ENCODE data around the gene LEMD2. TPM values are rescaled to one million over a fixed set of nuclear protein-coding genes. Genes with fewer than 3 reads are reported as not detected.

The LEMD2 gene
- total and polyA plus RNA-seq, 2 donors (not counting 3 experiments of a cell fraction or from before 2014, with no cell fraction given) = 61.1 to 81.8 TPM

DNA sequence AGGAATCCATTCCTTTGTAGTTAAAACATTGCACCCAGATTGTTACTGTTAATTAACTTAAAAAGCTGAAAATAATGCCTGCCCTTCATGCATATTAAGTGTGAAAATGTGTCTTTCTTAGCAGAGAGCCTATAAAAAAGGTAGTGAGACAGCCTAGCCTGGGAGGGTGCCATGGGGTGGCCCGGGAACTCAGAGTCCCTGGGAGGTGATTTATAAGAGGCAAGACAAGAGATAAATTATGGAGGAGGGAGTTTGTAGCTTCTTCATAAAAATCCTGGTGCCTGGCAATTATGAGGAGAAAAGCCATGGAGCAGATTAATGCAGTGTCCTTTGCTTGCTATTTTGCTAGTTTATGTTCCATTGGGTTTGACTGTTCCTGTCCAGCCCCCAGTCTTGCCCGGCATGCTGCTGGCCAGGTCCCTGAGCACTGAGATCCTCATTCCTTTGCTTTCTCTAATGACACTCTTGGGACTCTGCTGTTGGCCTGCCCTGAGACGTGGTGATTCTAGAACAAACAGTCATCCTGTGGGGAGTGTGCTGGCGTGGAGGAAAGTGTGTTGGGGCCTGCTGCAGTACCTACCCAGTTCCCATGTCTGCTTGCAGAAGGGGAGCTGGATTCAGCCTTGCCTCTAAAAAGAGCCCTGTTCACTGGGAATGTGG is 10.7 kb upstream of the LEMD2 start:
- H3K27ac ChIP-seq (ENCODE audit: insufficient read depth, low read depth, low read length) = no peak overlapping the region
- no peaks in the 10 kb centered on the region for H3K9me3 ChIP-seq (replicated peaks; ENCODE audit: control insufficient read depth, insufficient read depth, low read length)
- TF ChIP-seq MYC (IDR thresholded peaks at IDR 0.05; ENCODE audit: low read depth, low read length) (no peak), GATA2 (IDR thresholded peaks at IDR 0.05; ENCODE audit: insufficient read depth, insufficient read length, low read depth, low read length) (no peak)
- ChIA-PET POLR2A (no interaction called here), CTCF (interaction anchor here (1.2 to 1.9 kb wide), 4 partner anchors 25 to 226 kb away, joined by 3 to 5 read pairs (median 4); no protein-coding TSS in a partner anchor)
- DNase-seq (ENCODE audit: low read depth, low spot score) (no peak), FAIRE-seq (no peak)
- H3K4me1 ChIP-seq (ENCODE audit: control insufficient read depth, extremely low read depth, insufficient read depth, low read length) = no peaks in the 10 kb centered on the region
- dilution Hi-C loops (cut with MboI; ENCODE audit: extremely low pct_ligation_motif_present, low sequenced_read_pairs) = no loop called here
- no peaks in the 10 kb centered on the region for H3K36me3 ChIP-seq (ENCODE audit: control insufficient read depth in 2 of 2, extremely low read depth in 1 of 2, insufficient read depth in 2 of 2, low read length in 2 of 2)
- peaks cover 4 to 11% of the 10 kb centered on the region in 2 experiments for H3K27me3 ChIP-seq (ENCODE audit: control insufficient read depth in 2 of 2, insufficient read depth in 2 of 2, low read length in 2 of 2)
- no peaks in the 10 kb centered on the region for H4K20me1 ChIP-seq (replicated peaks; ENCODE audit: control insufficient read depth, extremely low read depth, insufficient read depth, low read length)
- H3K9me1 ChIP-seq (replicated peaks; ENCODE audit: control insufficient read depth, extremely low read depth, insufficient read depth, low read length) = no peaks in the 10 kb centered on the region
- no peaks in the 10 kb centered on the region for H3K79me2 ChIP-seq (ENCODE audit: control insufficient read depth, insufficient read depth, low read length)
- BruUV-seq (replicated peaks) = no TSS peak
- intact Hi-C loops (cut with micrococcal nuclease) = no loop called here
- H3K4me2 ChIP-seq (ENCODE audit: insufficient read depth, low read length) = no peak overlapping the region
- H3K4me3 ChIP-seq (replicated peaks in 1 of 3; ENCODE audit: insufficient read depth in 1 of 3, low read depth in 1 of 3, low read length in 3 of 3) = no peak overlapping the region
- H2AFZ ChIP-seq (ENCODE audit: low read depth, low read length) = no peak overlapping the region
- H3K9ac ChIP-seq (replicated peaks; ENCODE audit: extremely low read depth, insufficient read depth, low read length) = no peak overlapping the region

DNA sequence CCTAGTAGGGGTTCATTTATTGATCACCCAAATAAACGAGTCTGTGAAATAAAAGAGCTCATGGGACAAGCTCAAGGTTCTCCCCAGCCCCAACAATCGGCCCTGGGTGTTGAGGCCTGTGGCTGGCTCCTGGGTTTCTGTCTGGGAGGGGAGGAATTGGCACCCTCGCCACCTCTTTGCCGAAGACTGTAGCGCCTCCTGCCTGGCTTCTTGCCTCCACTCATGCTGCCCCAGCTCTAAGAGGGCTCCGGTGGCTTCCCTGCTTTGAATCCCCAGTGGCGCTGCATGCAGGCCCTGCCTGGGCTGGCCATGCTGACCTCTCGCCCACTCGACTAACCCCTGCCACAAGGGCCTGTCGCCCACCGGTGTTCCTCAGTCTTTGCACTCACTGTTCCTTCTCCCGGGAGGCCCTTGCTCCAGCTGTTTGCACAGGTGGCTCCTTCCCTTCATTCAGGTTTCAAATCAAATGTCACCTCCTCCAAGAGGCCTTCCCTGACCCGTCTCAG is 9.5 kb upstream of the LEMD2 start:
- peaks cover 4 to 11% of the 10 kb centered on the region in 2 experiments for H3K27me3 ChIP-seq (ENCODE audit: control insufficient read depth in 2 of 2, insufficient read depth in 2 of 2, low read length in 2 of 2)
- POLR2A ChIA-PET = no interaction called here
- no peaks in the 10 kb centered on the region for H4K20me1 ChIP-seq (replicated peaks; ENCODE audit: control insufficient read depth, extremely low read depth, insufficient read depth, low read length)
- H3K9me3 ChIP-seq (replicated peaks; ENCODE audit: control insufficient read depth, insufficient read depth, low read length) = no peaks in the 10 kb centered on the region
- no TSS peak for BruUV-seq (replicated peaks)
- CTCF ChIA-PET = interaction anchor here (1.2 to 1.9 kb wide), 5 partner anchors 26 to 227 kb away, joined by 3 to 9 read pairs (median 4); no protein-coding TSS in a partner anchor
- dilution Hi-C loops (cut with MboI; ENCODE audit: extremely low pct_ligation_motif_present, low sequenced_read_pairs) (no loop called here), intact Hi-C loops (cut with micrococcal nuclease) (no loop called here)
- H3K27ac ChIP-seq (ENCODE audit: insufficient read depth, low read depth, low read length) = no peak overlapping the region
- H3K9ac ChIP-seq (replicated peaks; ENCODE audit: extremely low read depth, insufficient read depth, low read length) = no peak overlapping the region
- H3K4me2 ChIP-seq (ENCODE audit: insufficient read depth, low read length) = no peak overlapping the region
- no peaks in the 10 kb centered on the region for H3K4me1 ChIP-seq (ENCODE audit: control insufficient read depth, extremely low read depth, insufficient read depth, low read length)
- DNase-seq (ENCODE audit: low read depth, low spot score) (no peak), FAIRE-seq (no peak)
- no peak overlapping the region for H2AFZ ChIP-seq (ENCODE audit: low read depth, low read length)
- H3K79me2 ChIP-seq (ENCODE audit: control insufficient read depth, insufficient read depth, low read length) = no peaks in the 10 kb centered on the region
- TF ChIP-seq POLR2A (IDR thresholded peaks at IDR 0.05; ENCODE audit: low read depth, low read length) = no peak
- no peaks in the 10 kb centered on the region for H3K36me3 ChIP-seq (ENCODE audit: control insufficient read depth in 2 of 2, extremely low read depth in 1 of 2, insufficient read depth in 2 of 2, low read length in 2 of 2)
- no peak overlapping the region for H3K4me3 ChIP-seq (replicated peaks in 1 of 3; ENCODE audit: insufficient read depth in 1 of 3, low read depth in 1 of 3, low read length in 3 of 3)
- no peaks in the 10 kb centered on the region for H3K9me1 ChIP-seq (replicated peaks; ENCODE audit: control insufficient read depth, extremely low read depth, insufficient read depth, low read length)
